Suprapubic skin (tissue), 4 donors: ENCODE results near the gene PODN. TPM values are rescaled to one million over a fixed set of nuclear protein-coding genes. Genes with fewer than 3 reads are reported as not detected.

Experiments used
- DNase-seq, 2 donors: peaks; one replicate each; pipeline ENCODE4 v3.0.0-alpha.2; 2019; ENCODE audit warnings: low spot score in 2 of 2
- H3K27ac ChIP-seq: fragments of 200-600 bp; sonication (generic); one replicate; pipeline ENCODE4 v1.5.1; 2019
- H3K27me3 ChIP-seq: fragments of 200-600 bp; sonication (generic); one replicate; pipeline ENCODE4 v1.5.1; 2019
- H3K36me3 ChIP-seq: fragments of 200-600 bp; sonication (generic); one replicate; pipeline ENCODE4 v1.5.1; 2019
- H3K4me1 ChIP-seq: fragments of 200-600 bp; sonication (generic); one replicate; pipeline ENCODE4 v1.5.1; 2019
- H3K4me3 ChIP-seq: fragments of 200-600 bp; sonication (generic); one replicate; pipeline ENCODE4 v1.5.1; 2019; ENCODE audit warnings: mild to moderate bottlenecking
- H3K9me3 ChIP-seq: fragments of 200-600 bp; sonication (generic); one replicate; pipeline ENCODE4 v1.5.1; 2019
- CTCF ChIP-seq, 2 donors: fragments of 200-600 bp in 1 of 2; fragments of 450-650 bp in 1 of 2; sonication (generic) in 1 of 2; IDR thresholded peaks; one replicate each; pipeline ENCODE4 v1.5.1; 2016 to 2019; ENCODE audit warnings: antibody characterized with exemption in 2 of 2, mild to moderate bottlenecking in 1 of 2, moderate library complexity in 1 of 2
- EP300 ChIP-seq: sonication (generic); formaldehyde crosslinking; IDR thresholded peaks from one replicate; pipeline ENCODE4 v1.6.1; 2017; ENCODE audit warnings: antibody characterized with exemption
- POLR2A ChIP-seq, 2 donors: fragments of 450-650 bp; IDR thresholded peaks; one replicate each; pipeline ENCODE4 v1.6.1; 2017; ENCODE audit warnings: antibody characterized with exemption in 2 of 2, mild to moderate bottlenecking in 2 of 2, moderate library complexity in 2 of 2
- POLR2AphosphoS5 ChIP-seq, 3 donors: sonication (generic); formaldehyde crosslinking; IDR thresholded peaks; one replicate each; pipeline ENCODE4 v1.6.1; 2017; ENCODE audit warnings: antibody characterized with exemption in 3 of 3
- WGBS: methylation state at CpG from one replicate; pipeline ENCODE4 v1.1.5; 2018; 5-methylcytosine and 5-hydroxymethylcytosine counted together
- total RNA-seq, 4 donors: library from RNA; depleted of rRNA; stranded (reverse); fragments of >200 nt; gene quantifications; one replicate each; pipeline ENCODE4 v1.1.0, GENCODE V29; 2016

PODN gene
- total RNA-seq, 4 donors from 2014 or later = 13.9 to 32.8 (median 19.8) TPM

DNA sequence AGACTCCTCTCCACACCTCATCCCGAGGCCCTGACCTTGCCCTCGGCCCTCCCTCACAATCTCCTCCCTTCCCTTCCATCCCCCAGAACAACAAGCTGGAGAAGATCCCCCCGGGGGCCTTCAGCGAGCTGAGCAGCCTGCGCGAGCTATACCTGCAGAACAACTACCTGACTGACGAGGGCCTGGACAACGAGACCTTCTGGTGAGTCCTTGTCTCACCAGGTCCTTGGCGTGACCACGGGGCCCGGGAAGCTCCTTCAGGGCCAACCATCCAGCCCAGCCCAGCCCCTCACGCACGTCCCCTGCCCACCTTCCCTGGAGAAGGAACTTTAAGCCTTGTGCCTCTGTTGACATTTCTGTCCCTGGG, 15.6 kb downstream of the PODN start:
- DNase-seq = peak in 1 of 2 donors; percentile 53
- H3K27ac ChIP-seq = no peak overlapping the region
- peaks cover 36% of the 10 kb centered on the region for H3K36me3 ChIP-seq
- WGBS = 88% methylated on average over 13 of the region's 13 CpGs
- TF ChIP-seq POLR2A (IDR thresholded peaks at IDR 0.05) (no peak), EP300 (no peak), CTCF (IDR thresholded peaks at IDR 0.05) (no peak), POLR2AphosphoS5 (IDR thresholded peaks at IDR 0.05) (no peak)
- H3K4me3 ChIP-seq = no peak overlapping the region
- H3K4me1 ChIP-seq = no peaks in the 10 kb centered on the region
- no peaks in the 10 kb centered on the region for H3K27me3 ChIP-seq
- no peaks in the 10 kb centered on the region for H3K9me3 ChIP-seq

DNA sequence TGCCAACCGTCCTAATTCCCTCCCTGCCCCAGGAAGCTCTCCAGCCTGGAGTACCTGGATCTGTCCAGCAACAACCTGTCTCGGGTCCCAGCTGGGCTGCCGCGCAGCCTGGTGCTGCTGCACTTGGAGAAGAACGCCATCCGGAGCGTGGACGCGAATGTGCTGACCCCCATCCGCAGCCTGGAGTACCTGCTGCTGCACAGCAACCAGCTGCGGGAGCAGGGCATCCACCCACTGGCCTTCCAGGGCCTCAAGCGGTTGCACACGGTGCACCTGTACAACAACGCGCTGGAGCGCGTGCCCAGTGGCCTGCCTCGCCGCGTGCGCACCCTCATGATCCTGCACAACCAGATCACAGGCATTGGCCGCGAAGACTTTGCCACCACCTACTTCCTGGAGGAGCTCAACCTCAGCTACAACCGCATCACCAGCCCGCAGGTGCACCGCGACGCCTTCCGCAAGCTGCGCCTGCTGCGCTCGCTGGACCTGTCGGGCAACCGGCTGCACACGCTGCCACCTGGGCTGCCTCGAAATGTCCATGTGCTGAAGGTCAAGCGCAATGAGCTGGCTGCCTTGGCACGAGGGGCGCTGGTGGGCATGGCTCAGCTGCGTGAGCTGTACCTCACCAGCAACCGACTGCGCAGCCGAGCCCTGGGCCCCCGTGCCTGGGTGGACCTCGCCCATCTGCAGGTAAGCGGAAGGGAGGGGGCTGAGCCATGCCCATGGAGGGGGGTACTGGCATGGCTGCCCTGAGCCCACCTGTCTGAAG, 16.5 kb downstream of the PODN start:
- H3K4me1 ChIP-seq = no peaks in the 10 kb centered on the region
- H3K27me3 ChIP-seq = no peaks in the 10 kb centered on the region
- no peak overlapping the region for H3K27ac ChIP-seq
- H3K36me3 ChIP-seq = peaks cover 38% of the 10 kb centered on the region
- 95% methylated on average over 14 of the region's 46 CpGs for WGBS
- DNase-seq = no peak
- H3K9me3 ChIP-seq = no peaks in the 10 kb centered on the region
- no peak for TF ChIP-seq POLR2AphosphoS5 (IDR thresholded peaks at IDR 0.05)
- no peak for TF ChIP-seq CTCF (IDR thresholded peaks at IDR 0.05)
- no peak for TF ChIP-seq EP300
- no peak for TF ChIP-seq POLR2A (IDR thresholded peaks at IDR 0.05)
- H3K4me3 ChIP-seq = no peak overlapping the region

DNA sequence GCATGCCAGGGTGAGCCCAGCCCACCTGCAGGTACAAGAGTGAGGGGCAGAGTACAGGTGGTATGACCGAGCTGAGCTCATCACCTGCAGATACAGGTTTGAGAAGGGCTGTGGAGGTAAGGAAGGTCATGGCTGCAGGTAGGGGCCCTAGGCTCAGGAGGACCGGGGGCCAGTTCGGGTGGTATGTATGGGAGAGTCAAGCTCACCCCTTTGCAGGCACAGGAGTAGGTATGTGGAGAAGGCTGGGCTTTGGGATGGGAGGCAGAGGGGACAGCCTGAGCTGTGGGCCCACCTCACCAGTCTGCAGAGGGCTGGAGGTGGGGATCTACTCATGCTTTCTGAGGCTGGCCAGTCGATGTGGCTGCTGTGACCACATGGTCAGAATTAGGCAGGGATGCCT, 17.2 kb downstream of the PODN start:
- 90% methylated on average over 3 of the region's 4 CpGs for whole genome bisulfite sequencing
- no peaks in the 10 kb centered on the region for H3K4me1 ChIP-seq
- DNase-seq = no peak

GRCh38 chr1:53080041-53080440, 18.0 kb downstream of the PODN start:
- H3K9me3 ChIP-seq = no peaks in the 10 kb centered on the region
- peaks cover 3% of the 10 kb centered on the region for H3K4me1 ChIP-seq
- TF ChIP-seq EP300 = no peak
- no peak for TF ChIP-seq POLR2AphosphoS5 (IDR thresholded peaks at IDR 0.05)
- no peak for TF ChIP-seq CTCF (IDR thresholded peaks at IDR 0.05)
- no peak for TF ChIP-seq POLR2A (IDR thresholded peaks at IDR 0.05)
- no peak overlapping the region for H3K4me3 ChIP-seq
- H3K27me3 ChIP-seq = no peaks in the 10 kb centered on the region
- DNase-seq = no peak
- H3K36me3 ChIP-seq = peaks cover 43% of the 10 kb centered on the region
- WGBS = 75% methylated on average over 3 of the region's 3 CpGs
- no peak overlapping the region for H3K27ac ChIP-seq

More for the DNA sequence above, 17.2 kb downstream of the PODN start:
- H3K36me3 ChIP-seq = peaks cover 38% of the 10 kb centered on the region
- no peaks in the 10 kb centered on the region for H3K9me3 ChIP-seq
- H3K27me3 ChIP-seq = no peaks in the 10 kb centered on the region
- no peak overlapping the region for H3K4me3 ChIP-seq
- TF ChIP-seq CTCF (IDR thresholded peaks at IDR 0.05) (no peak), POLR2A (IDR thresholded peaks at IDR 0.05) (no peak), POLR2AphosphoS5 (IDR thresholded peaks at IDR 0.05) (no peak), EP300 (no peak)
- H3K27ac ChIP-seq = no peak overlapping the region

DNA sequence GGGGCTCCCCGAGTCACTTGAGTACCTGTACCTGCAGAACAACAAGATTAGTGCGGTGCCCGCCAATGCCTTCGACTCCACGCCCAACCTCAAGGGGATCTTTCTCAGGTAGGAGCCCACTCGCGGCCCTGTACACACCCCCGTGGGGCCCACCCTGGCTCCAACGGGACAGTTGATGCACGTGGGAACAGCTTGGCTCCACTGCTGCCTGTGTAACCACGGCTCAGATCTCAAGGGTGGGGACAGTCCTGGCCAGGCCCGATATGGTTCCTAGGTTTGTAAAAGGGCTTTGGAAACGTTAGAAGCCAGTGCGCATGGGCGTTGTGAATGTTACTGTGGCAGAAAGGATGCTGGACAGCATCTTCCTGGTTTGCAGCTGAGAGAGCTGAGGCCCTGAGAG, 18.8 kb downstream of the PODN start:
- H3K4me1 ChIP-seq = peaks cover 3% of the 10 kb centered on the region
- H3K27ac ChIP-seq = no peak overlapping the region
- H3K9me3 ChIP-seq = no peaks in the 10 kb centered on the region
- no peak for DNase-seq
- WGBS = 57% methylated on average over 6 of the region's 15 CpGs
- H3K27me3 ChIP-seq = no peaks in the 10 kb centered on the region
- H3K36me3 ChIP-seq = peaks cover 43% of the 10 kb centered on the region
- H3K4me3 ChIP-seq = no peak overlapping the region
- TF ChIP-seq POLR2A (IDR thresholded peaks at IDR 0.05) (no peak), POLR2AphosphoS5 (IDR thresholded peaks at IDR 0.05) (no peak), EP300 (no peak), CTCF (IDR thresholded peaks at IDR 0.05) (no peak)
